ENCODE results near the gene SLAIN2.
A peak's percentile ranks its signal among the peaks of the same experiment; 100 is the strongest.
"Not testable (repeated sequence)": the region's sequence is repeated elsewhere in the genome, so short reads cannot be mapped to it uniquely, and the experiment has no call there.

Gene SLAIN2

GRCh38 chr4:48340965-48341775 is at the start of gene SLAIN2:
Gene SLAIN2, plus strand, starts transcription at chr4:48341529. Its CDS starts 211 bp downstream, at chr4:48341740.
- H3K4me3 ChIP-seq (ENCODE audit: low read depth in 1 of 2, low read length in 2 of 2): peak within 1 kb of the TSS; percentile 93 to 95
- no peaks in the 10 kb centered on the region for H3K36me3 ChIP-seq (ENCODE audit: control insufficient read depth in 1 of 2, insufficient read depth in 2 of 2, low read length in 2 of 2)
- H3K9me3 ChIP-seq (ENCODE audit: control insufficient read depth in 1 of 2, low read length in 2 of 2): no peaks in the 10 kb centered on the region
- peak within 1 kb of the TSS; percentile 89 to 98 for H3K9ac ChIP-seq (ENCODE audit: low read depth in 1 of 2, low read length in 2 of 2)
- peaks cover 31% of the 10 kb centered on the region in 2 donors for H3K4me1 ChIP-seq (ENCODE audit: control insufficient read depth in 1 of 2, insufficient read depth in 2 of 2, low read length in 2 of 2)
- H3K27me3 ChIP-seq (ENCODE audit: control insufficient read depth in 1 of 2, insufficient read depth in 2 of 2, low read length in 2 of 2): no peaks in the 10 kb centered on the region
- peak within 1 kb of the TSS; percentile 92 for H3K27ac ChIP-seq (ENCODE audit: low read depth, low read length)

DNA sequence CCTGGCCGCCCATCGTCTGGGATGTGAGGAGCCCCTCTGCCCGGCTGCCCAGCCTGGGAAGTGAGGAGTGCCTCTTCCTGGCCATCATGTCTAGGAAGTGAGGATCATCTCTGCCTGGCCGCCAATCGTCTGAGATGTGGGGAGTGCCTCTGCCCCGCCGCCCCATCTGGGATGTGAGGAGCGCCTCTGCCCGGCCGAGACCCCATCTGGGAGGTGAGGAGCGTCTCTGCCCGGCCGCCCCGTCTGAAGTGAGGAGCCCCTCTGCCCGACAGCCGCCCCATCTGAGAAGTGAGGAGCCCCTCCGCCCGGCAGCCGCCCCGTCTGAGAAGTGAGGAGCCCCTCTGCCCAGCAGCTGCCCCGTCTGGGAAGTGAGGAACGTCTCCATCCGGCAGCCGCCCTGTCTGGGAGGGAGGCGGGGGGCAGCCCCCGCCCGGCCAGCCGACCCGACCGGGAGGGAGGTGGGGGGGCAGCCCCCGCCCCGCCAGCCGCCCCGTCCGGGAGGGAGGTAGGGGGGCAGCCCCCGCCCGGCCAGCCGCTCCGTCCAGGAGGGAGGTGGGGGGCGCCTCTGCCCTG is 49.0 kb upstream of the SLAIN2 start:
- H3K4me1 ChIP-seq (ENCODE audit: control insufficient read depth in 1 of 2, insufficient read depth in 2 of 2, low read length in 2 of 2); H3K9ac ChIP-seq (ENCODE audit: low read depth in 1 of 2, low read length in 2 of 2); H3K36me3 ChIP-seq (ENCODE audit: control insufficient read depth in 1 of 2, insufficient read depth in 2 of 2, low read length in 2 of 2); H3K4me3 ChIP-seq (ENCODE audit: low read depth in 1 of 2, low read length in 2 of 2); H3K27me3 ChIP-seq (ENCODE audit: control insufficient read depth in 1 of 2, insufficient read depth in 2 of 2, low read length in 2 of 2); H3K27ac ChIP-seq (ENCODE audit: low read depth, low read length); H3K9me3 ChIP-seq (ENCODE audit: control insufficient read depth in 1 of 2, low read length in 2 of 2): not testable (repeated sequence)

- H3K27me3 ChIP-seq (ENCODE audit: control insufficient read depth in 1 of 2, insufficient read depth in 2 of 2, low read length in 2 of 2): no peaks in the 10 kb centered on the region
- H3K4me1 ChIP-seq (ENCODE audit: control insufficient read depth in 1 of 2, insufficient read depth in 2 of 2, low read length in 2 of 2): no peaks in the 10 kb centered on the region
- H3K4me3 ChIP-seq (ENCODE audit: low read depth in 1 of 2, low read length in 2 of 2): no peak overlapping the region
- no peaks in the 10 kb centered on the region for H3K36me3 ChIP-seq (ENCODE audit: control insufficient read depth in 1 of 2, insufficient read depth in 2 of 2, low read length in 2 of 2)
- H3K9ac ChIP-seq (ENCODE audit: low read depth in 1 of 2, low read length in 2 of 2): no peak overlapping the region
- H3K27ac ChIP-seq (ENCODE audit: low read depth, low read length): no peak overlapping the region
- H3K9me3 ChIP-seq (ENCODE audit: control insufficient read depth in 1 of 2, low read length in 2 of 2): no peaks in the 10 kb centered on the region
These were observed 46.2 kb upstream of the SLAIN2 start for GRCh38 chr4:48295116-48295515.

- no peaks in the 10 kb centered on the region for H3K4me1 ChIP-seq (ENCODE audit: control insufficient read depth in 1 of 2, insufficient read depth in 2 of 2, low read length in 2 of 2)
- H3K27ac ChIP-seq (ENCODE audit: low read depth, low read length): no peak overlapping the region
- H3K4me3 ChIP-seq (ENCODE audit: low read depth in 1 of 2, low read length in 2 of 2): no peak overlapping the region
- H3K9me3 ChIP-seq (ENCODE audit: control insufficient read depth in 1 of 2, low read length in 2 of 2): no peaks in the 10 kb centered on the region
- H3K36me3 ChIP-seq (ENCODE audit: control insufficient read depth in 1 of 2, insufficient read depth in 2 of 2, low read length in 2 of 2): no peaks in the 10 kb centered on the region
- no peaks in the 10 kb centered on the region for H3K27me3 ChIP-seq (ENCODE audit: control insufficient read depth in 1 of 2, insufficient read depth in 2 of 2, low read length in 2 of 2)
- no peak overlapping the region for H3K9ac ChIP-seq (ENCODE audit: low read depth in 1 of 2, low read length in 2 of 2)
These were observed 45.0 kb upstream of the SLAIN2 start for GRCh38 chr4:48296365-48296764.

- Histone ChIP-seq H3K9ac (ENCODE audit: low read depth in 1 of 2, low read length in 2 of 2) (no peak overlapping the region), H3K4me3 (ENCODE audit: low read depth in 1 of 2, low read length in 2 of 2) (no peak overlapping the region), H3K27ac (ENCODE audit: low read depth, low read length) (no peak overlapping the region), H3K27me3 (ENCODE audit: control insufficient read depth in 1 of 2, insufficient read depth in 2 of 2, low read length in 2 of 2) (no peaks in the 10 kb centered on the region), H3K9me3 (ENCODE audit: control insufficient read depth in 1 of 2, low read length in 2 of 2) (no peaks in the 10 kb centered on the region), H3K4me1 (ENCODE audit: control insufficient read depth in 1 of 2, insufficient read depth in 2 of 2, low read length in 2 of 2) (no peaks in the 10 kb centered on the region), H3K36me3 (ENCODE audit: control insufficient read depth in 1 of 2, insufficient read depth in 2 of 2, low read length in 2 of 2) (no peaks in the 10 kb centered on the region)
These were observed 44.0 kb upstream of the SLAIN2 start for GRCh38 chr4:48297256-48297846.

- Histone ChIP-seq H3K9ac (ENCODE audit: low read depth in 1 of 2, low read length in 2 of 2) (no peak overlapping the region), H3K27ac (ENCODE audit: low read depth, low read length) (no peak overlapping the region), H3K4me3 (ENCODE audit: low read depth in 1 of 2, low read length in 2 of 2) (no peak overlapping the region), H3K36me3 (ENCODE audit: control insufficient read depth in 1 of 2, insufficient read depth in 2 of 2, low read length in 2 of 2) (no peaks in the 10 kb centered on the region), H3K9me3 (ENCODE audit: control insufficient read depth in 1 of 2, low read length in 2 of 2) (no peaks in the 10 kb centered on the region), H3K27me3 (ENCODE audit: control insufficient read depth in 1 of 2, insufficient read depth in 2 of 2, low read length in 2 of 2) (no peaks in the 10 kb centered on the region), H3K4me1 (ENCODE audit: control insufficient read depth in 1 of 2, insufficient read depth in 2 of 2, low read length in 2 of 2) (no peaks in the 10 kb centered on the region)
These were observed 41.8 kb upstream of the SLAIN2 start for GRCh38 chr4:48299560-48299959.

- no peaks in the 10 kb centered on the region for H3K9me3 ChIP-seq (ENCODE audit: control insufficient read depth in 1 of 2, low read length in 2 of 2)
- no peaks in the 10 kb centered on the region for H3K4me1 ChIP-seq (ENCODE audit: control insufficient read depth in 1 of 2, insufficient read depth in 2 of 2, low read length in 2 of 2)
- H3K36me3 ChIP-seq (ENCODE audit: control insufficient read depth in 1 of 2, insufficient read depth in 2 of 2, low read length in 2 of 2): no peaks in the 10 kb centered on the region
- no peak overlapping the region for H3K9ac ChIP-seq (ENCODE audit: low read depth in 1 of 2, low read length in 2 of 2)
- H3K4me3 ChIP-seq (ENCODE audit: low read depth in 1 of 2, low read length in 2 of 2): no peak overlapping the region
- no peak overlapping the region for H3K27ac ChIP-seq (ENCODE audit: low read depth, low read length)
- no peaks in the 10 kb centered on the region for H3K27me3 ChIP-seq (ENCODE audit: control insufficient read depth in 1 of 2, insufficient read depth in 2 of 2, low read length in 2 of 2)
These were observed 41.3 kb upstream of the SLAIN2 start for GRCh38 chr4:48300004-48300403.

DNA sequence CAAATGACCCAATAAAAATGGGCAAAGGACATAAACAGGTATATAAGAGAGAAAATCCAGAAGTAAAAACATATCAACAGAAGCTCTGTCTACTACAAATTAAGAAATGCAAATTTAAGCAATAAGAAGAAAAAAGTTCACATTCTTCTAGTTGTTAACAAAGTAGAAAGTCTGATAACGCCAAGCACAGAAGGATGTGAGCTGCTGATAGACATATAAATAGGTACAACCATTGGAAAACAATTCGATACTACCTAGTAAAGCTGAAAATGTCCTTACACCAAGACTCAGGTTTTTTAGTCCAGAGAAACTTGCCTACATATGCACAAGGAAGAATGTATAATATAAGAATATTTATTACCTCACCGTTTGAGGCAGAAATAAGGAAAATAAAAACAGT is 35.8 kb upstream of the SLAIN2 start:
- no peak overlapping the region for H3K4me3 ChIP-seq (ENCODE audit: low read depth in 1 of 2, low read length in 2 of 2)
- H3K9ac ChIP-seq (ENCODE audit: low read depth in 1 of 2, low read length in 2 of 2): no peak overlapping the region
- H3K27ac ChIP-seq (ENCODE audit: low read depth, low read length): no peak overlapping the region
- no peaks in the 10 kb centered on the region for H3K36me3 ChIP-seq (ENCODE audit: control insufficient read depth in 1 of 2, insufficient read depth in 2 of 2, low read length in 2 of 2)
- no peaks in the 10 kb centered on the region for H3K4me1 ChIP-seq (ENCODE audit: control insufficient read depth in 1 of 2, insufficient read depth in 2 of 2, low read length in 2 of 2)
- no peaks in the 10 kb centered on the region for H3K27me3 ChIP-seq (ENCODE audit: control insufficient read depth in 1 of 2, insufficient read depth in 2 of 2, low read length in 2 of 2)
- H3K9me3 ChIP-seq (ENCODE audit: control insufficient read depth in 1 of 2, low read length in 2 of 2): no peaks in the 10 kb centered on the region

- Histone ChIP-seq H3K27ac (ENCODE audit: low read depth, low read length) (no peak overlapping the region), H3K4me3 (ENCODE audit: low read depth in 1 of 2, low read length in 2 of 2) (no peak overlapping the region), H3K36me3 (ENCODE audit: control insufficient read depth in 1 of 2, insufficient read depth in 2 of 2, low read length in 2 of 2) (no peaks in the 10 kb centered on the region), H3K4me1 (ENCODE audit: control insufficient read depth in 1 of 2, insufficient read depth in 2 of 2, low read length in 2 of 2) (no peaks in the 10 kb centered on the region), H3K27me3 (ENCODE audit: control insufficient read depth in 1 of 2, insufficient read depth in 2 of 2, low read length in 2 of 2) (no peaks in the 10 kb centered on the region), H3K9ac (ENCODE audit: low read depth in 1 of 2, low read length in 2 of 2) (no peak overlapping the region), H3K9me3 (ENCODE audit: control insufficient read depth in 1 of 2, low read length in 2 of 2) (no peaks in the 10 kb centered on the region)
These were observed 33.8 kb upstream of the SLAIN2 start for GRCh38 chr4:48307528-48307927.

GRCh38 chr4:48308901-48309300 is 32.4 kb upstream of the SLAIN2 start:
- Histone ChIP-seq H3K27ac (ENCODE audit: low read depth, low read length) (no peak overlapping the region), H3K36me3 (ENCODE audit: control insufficient read depth in 1 of 2, insufficient read depth in 2 of 2, low read length in 2 of 2) (no peaks in the 10 kb centered on the region), H3K27me3 (ENCODE audit: control insufficient read depth in 1 of 2, insufficient read depth in 2 of 2, low read length in 2 of 2) (no peaks in the 10 kb centered on the region), H3K9me3 (ENCODE audit: control insufficient read depth in 1 of 2, low read length in 2 of 2) (no peaks in the 10 kb centered on the region), H3K4me3 (ENCODE audit: low read depth in 1 of 2, low read length in 2 of 2) (no peak overlapping the region), H3K9ac (ENCODE audit: low read depth in 1 of 2, low read length in 2 of 2) (no peak overlapping the region), H3K4me1 (ENCODE audit: control insufficient read depth in 1 of 2, insufficient read depth in 2 of 2, low read length in 2 of 2) (no peaks in the 10 kb centered on the region)

Data from duodenal mucosa (tissue), 2 donors.